Measurements from ENCODE around the gene GNG2. TPM values are rescaled to one million over a fixed set of nuclear protein-coding genes. Genes with fewer than 3 reads are reported as not detected.
A peak's percentile ranks its signal among the peaks of the same experiment; 100 is the strongest.

The GNG2 gene
- total and polyA plus RNA-seq, 2 of the 8 experiments (the other 6 are each of a cell fraction or from before 2014, with no cell fraction given), result 8.2 to 17.9 TPM

DNA sequence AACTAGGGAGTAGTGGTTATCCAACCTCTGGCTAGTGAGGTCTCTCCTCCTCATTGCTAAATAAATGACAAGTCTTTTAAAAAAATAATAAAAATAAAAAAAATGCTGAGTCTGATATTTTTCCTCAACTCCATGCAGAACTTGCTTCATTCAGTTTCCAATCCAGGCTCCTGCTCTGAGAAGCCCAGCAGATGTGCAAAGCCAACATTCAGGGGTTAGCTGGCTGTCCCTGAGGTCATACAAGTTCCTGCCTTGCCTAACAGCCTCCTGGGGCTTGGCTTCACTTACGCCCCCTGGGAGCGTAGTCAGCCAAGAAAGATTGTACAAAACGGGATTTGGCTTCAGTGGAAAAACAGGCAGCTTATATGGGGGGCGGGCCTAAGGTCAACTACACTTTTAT lies 152.2 kb downstream of the GNG2 start:
- Histone ChIP-seq H3K79me2 (ENCODE audit: control insufficient read depth in 1 of 2, insufficient read depth in 2 of 2, low read length in 2 of 2) (no peaks in the 10 kb centered on the region), H4K5ac (ENCODE audit: insufficient read length, low read depth, low read length) (no peak overlapping the region), H3K18ac (ENCODE audit: extremely low read depth, low read length) (no peak overlapping the region), H3K23ac (ENCODE audit: insufficient read length) (no peak overlapping the region), H3K79me1 (ENCODE audit: low read depth, low read length) (no peaks in the 10 kb centered on the region), H2AK5ac (ENCODE audit: low read depth, low read length) (no peak overlapping the region), H3K4me3 (ENCODE audit: extremely low read depth in 1 of 4, insufficient read depth in 2 of 4, low read depth in 3 of 4, low read length in 4 of 4) (no peak overlapping the region), H3K9ac (replicated peaks in 1 of 4; ENCODE audit: extremely low read depth in 1 of 4, low read depth in 3 of 4, low read length in 3 of 4) (no peak overlapping the region), H2BK15ac (ENCODE audit: low read length) (no peak overlapping the region), H2BK120ac (replicated peaks; ENCODE audit: low read depth, low read length) (no peak overlapping the region), H4K91ac (replicated peaks; ENCODE audit: insufficient read length, low read length) (no peak overlapping the region), H4K8ac (ENCODE audit: extremely low read depth, insufficient read depth, low read length) (no peak overlapping the region), H2BK5ac (ENCODE audit: low read depth, low read length) (no peak overlapping the region), H3K4me2 (ENCODE audit: insufficient read depth in 1 of 2, low read depth in 2 of 2, low read length in 2 of 2) (peak overlapping the region; percentile 23 to 33; a peak in 1 of 4 replicates), H2BK20ac (ENCODE audit: low read length) (no peak overlapping the region), H4K20me1 (replicated peaks in 1 of 2; ENCODE audit: control insufficient read depth in 1 of 2, insufficient read depth in 2 of 2, low read length in 2 of 2) (peaks cover 3 to 4% of the 10 kb centered on the region in 2 experiments), H3K23me2 (ENCODE audit: low read depth, low read length) (no peaks in the 10 kb centered on the region), H3K9me3 (ENCODE audit: insufficient read depth in 2 of 2, low read depth in 1 of 2, low read length in 1 of 2) (no peaks in the 10 kb centered on the region; a peak in 1 of 4 replicates), H3K4ac (replicated peaks; ENCODE audit: insufficient read length, low read depth, low read length) (no peak overlapping the region), H3K14ac (ENCODE audit: insufficient read length) (no peak overlapping the region), H3K56ac (replicated peaks; ENCODE audit: insufficient read length, low read depth, low read length) (no peak overlapping the region), H3K27ac (ENCODE audit: low read depth, low read length) (no peak overlapping the region), H3K36me3 (ENCODE audit: control insufficient read depth in 2 of 4, insufficient read depth in 4 of 4, low read length in 3 of 4) (peaks cover 11 to 43% (median 31%) of the 10 kb centered on the region in 4 experiments), H2AFZ (ENCODE audit: low read length) (no peak overlapping the region), H2BK12ac (ENCODE audit: low read depth, low read length) (no peak overlapping the region), H3K4me1 (replicated peaks in 1 of 4; ENCODE audit: control insufficient read depth in 3 of 4, insufficient read depth in 4 of 4, low read length in 3 of 4) (peaks cover 2 to 12% (median 10%) of the 10 kb centered on the region in 4 experiments; a peak in 6 of 7 replicates), H3K27me3 (replicated peaks in 1 of 4; ENCODE audit: control insufficient read depth in 3 of 4, extremely low read depth in 1 of 4, insufficient read depth in 3 of 4, low read length in 3 of 4) (no peaks in the 10 kb centered on the region)
- DNase-seq (ENCODE audit: low read depth in 1 of 2, low spot score in 2 of 2) (no peak), FAIRE-seq (no peak)
- CTCF ChIA-PET (ENCODE audit: partially characterized antibody), result interaction anchor here (1.0 to 5.0 kb wide), 10 partner anchors 10 to 120 kb away, joined by 3 to 46 read pairs (median 5); partner anchors contain the start of gene NID2
- TF ChIP-seq RXRA (IDR thresholded peaks at IDR 0.05; ENCODE audit: insufficient read depth, low read depth, low read length), result no peak
- TF ChIP-seq MAFK (IDR thresholded peaks at IDR 0.05; ENCODE audit: low read depth, low read length), result peak; percentile 55; the same call in 1 of the 2 replicates
- no peak for TF ChIP-seq KDM4A (IDR thresholded peaks at IDR 0.05; ENCODE audit: low read depth, low read length, severe bottlenecking)
- no peak for TF ChIP-seq RAD21 (IDR thresholded peaks at IDR 0.05 in 1 of 2, conservative IDR thresholded peaks at IDR 0.05 in 1 of 2; ENCODE audit: low read depth in 2 of 2, low read length in 2 of 2)
- no peak for TF ChIP-seq CBX5 (IDR thresholded peaks at IDR 0.05; ENCODE audit: low read depth, low read length)
- TF ChIP-seq TCF12 (IDR thresholded peaks at IDR 0.05; ENCODE audit: low read depth, low read length), result no peak
- no peak for TF ChIP-seq BRCA1 (IDR thresholded peaks at IDR 0.05; ENCODE audit: low read depth, low read length)
- no peak for TF ChIP-seq CTCF (IDR thresholded peaks at IDR 0.05; ENCODE audit: control extremely low read depth in 1 of 3, insufficient read depth in 1 of 3, low read depth in 1 of 3, low read length in 3 of 3)
- POLR2A ChIA-PET (ENCODE audit: partially characterized antibody), result interaction anchor here (0.7 to 2.0 kb wide), 4 partner anchors 11 to 246 kb away, joined by 3 to 7 read pairs (median 4); partner anchors contain the start of gene NID2
- WGBS, 2 experiments (ENCODE audit: extremely low coverage in 1 of 2, insufficient coverage in 1 of 2, insufficient read length in 1 of 2, insufficient replicate concordance in 2 of 2, low coverage in 1 of 2, low lambda C conversion rate in 2 of 2, missing lambda C conversion rate in 1 of 2), result 65% methylated on average over 4 of the region's 4 CpGs; no CpG with 5 or more reads in 1 of the 2 experiments
